ENCODE measurements around the gene HSPA2.
"Not testable (repeated sequence)": the region's sequence is repeated elsewhere in the genome, so short reads cannot be mapped to it uniquely, and the experiment has no call there.

Gene HSPA2

DNA sequence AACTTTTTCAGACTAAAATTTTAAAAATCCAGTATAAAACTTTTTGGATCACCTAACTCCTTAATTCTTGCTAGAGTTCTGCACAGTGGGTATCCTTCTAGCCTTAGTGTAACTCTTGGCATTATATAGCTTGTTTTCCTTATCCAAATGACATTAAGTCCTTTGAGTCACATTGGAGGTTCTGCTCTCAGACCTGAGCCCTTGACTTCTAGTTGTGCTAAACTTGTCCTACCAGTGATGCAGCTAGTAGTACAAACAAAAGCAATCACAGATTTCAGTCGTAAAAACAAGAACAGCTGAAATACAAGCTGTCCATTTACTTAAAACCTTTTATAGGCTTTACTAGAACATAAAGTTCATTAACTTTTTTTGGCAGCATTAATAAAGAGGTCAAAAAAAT, 25.5 kb upstream of the HSPA2 start:
- DNase-seq = no peak

DNA sequence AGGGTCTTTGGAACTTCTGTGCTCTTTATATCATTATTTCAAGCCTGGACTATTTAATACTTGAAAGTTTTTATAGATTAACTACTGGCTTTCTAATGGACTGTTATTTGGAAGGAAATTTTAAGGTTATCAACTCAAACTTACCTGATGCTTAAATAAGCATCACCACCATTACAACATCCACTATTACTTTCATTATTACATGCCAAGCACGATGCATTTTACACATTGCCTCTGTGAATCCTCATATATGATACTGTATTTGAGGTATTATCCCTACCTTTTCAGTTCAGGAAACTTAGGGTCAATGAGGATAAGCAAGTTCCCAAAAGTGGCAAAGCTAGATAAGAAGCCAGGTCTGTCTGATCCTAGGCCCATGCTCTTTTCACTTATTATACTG, 23.6 kb upstream of the HSPA2 start:
- DNase-seq = no peak

DNA sequence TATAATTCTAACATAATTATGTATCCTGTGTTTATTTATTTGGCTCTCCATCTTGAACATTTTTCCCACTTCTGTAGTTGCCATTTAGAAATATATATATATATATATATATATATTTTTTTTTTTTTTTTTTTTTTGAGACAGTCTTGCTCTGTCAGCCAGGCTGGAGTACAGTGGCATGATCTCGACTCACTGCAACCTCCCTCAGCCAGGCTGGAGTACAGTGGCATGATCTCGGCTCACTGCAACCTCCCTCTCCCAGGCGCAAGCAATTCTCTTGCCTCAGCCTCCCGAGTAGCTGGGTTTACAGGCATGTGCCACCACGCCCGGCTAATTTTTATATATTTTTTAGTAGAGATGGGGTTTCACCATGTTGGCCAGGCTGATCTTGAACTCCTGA, 22.9 kb upstream of the HSPA2 start:
- DNase-seq = not testable (repeated sequence)

GRCh38 chr14:64518229-64518628, 22.3 kb upstream of the HSPA2 start:
- no peak for DNase-seq

GRCh38 chr14:64520699-64521098, 19.8 kb upstream of the HSPA2 start:
- no peak for DNase-seq

DNA sequence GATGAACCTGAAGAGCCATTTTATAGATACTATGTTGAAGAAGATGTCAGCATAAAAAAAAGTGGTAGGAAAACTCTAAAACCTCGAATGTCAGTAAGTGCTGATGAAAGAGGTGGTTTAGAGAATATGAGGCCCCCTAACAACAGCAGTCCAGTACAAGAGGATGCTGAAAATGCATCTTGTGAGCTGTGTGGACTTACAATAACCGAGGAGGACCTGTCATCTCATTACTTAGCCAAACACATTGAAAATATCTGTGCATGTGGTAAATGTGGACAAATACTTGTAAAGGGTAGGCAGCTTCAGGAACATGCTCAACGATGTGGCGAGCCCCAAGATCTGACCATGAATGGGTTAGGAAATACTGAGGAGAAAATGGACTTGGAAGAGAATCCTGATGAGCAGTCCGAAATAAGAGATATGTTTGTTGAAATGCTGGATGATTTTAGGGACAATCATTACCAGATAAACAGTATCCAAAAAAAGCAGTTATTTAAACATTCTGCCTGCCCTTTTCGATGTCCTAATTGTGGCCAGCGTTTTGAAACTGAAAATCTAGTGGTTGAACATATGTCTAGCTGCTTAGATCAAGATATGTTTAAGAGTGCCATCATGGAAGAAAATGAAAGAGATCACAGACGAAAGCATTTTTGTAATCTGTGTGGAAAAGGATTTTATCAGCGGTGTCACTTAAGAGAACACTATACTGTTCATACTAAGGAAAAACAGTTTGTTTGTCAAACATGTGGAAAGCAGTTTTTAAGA, 17.8 kb upstream of the HSPA2 start:
- no peak for DNase-seq

DNA sequence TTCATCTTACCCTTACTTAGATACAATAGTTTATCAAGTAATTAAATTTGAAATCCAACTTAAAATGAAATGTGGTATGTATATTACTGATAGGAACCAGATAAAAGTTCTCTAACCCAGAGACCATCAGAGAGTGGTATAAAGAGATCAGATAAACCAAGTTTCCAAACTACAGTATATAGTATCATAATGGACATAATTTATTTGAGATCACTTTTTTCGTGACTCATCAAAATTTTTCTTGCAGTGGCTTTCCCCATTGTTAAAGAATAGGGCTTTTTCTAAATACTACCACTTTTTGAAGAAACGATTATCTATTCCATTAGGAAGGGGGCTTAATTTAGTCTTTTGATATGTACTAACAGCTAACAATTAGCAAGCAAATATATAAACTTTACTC, 15.2 kb upstream of the HSPA2 start:
- DNase-seq = no peak

- no peak for DNase-seq
Measured at GRCh38 chr14:64531567-64531966, 9.0 kb upstream of the HSPA2 start.

DNA sequence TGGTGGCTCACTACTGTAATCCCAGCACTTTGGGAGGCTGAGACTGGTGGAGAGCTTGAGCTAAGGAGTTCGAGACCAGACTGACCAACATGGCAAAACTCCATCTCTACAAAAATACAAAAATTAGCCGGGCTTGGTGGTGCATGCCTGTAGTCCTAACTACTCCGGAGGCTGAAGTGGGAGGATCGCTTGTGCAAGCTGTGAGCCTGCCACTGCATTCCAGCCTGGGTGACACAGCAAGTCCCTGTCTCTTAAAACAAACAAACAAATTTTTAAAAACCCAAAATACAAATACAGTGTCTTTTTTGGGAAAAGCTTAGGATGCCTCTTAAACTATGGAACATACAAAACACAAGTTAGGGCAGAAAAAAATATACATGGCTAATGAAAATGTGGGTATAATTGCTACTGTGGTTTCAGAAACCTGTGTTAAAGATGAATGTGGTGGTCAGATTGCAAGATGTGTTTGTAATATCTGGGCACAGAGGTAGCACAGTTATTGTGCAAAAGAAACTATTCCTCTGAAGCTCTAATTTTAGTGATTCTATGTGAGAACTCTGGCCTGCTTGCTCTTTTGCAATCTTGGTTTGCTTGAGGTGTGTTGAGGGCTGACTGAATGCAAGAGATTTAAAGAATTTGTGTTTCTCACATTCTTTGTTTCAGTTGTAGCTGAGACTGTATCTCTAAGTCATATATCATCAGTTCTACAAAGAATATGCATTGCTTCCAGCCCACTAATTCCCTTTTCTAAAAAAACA, 3.9 kb upstream of the HSPA2 start:
- no peak for DNase-seq

GRCh38 chr14:64541261-64541971, 875 bp downstream of the HSPA2 start:
- DNase-seq = peak; percentile 16

- DNase-seq = peak; percentile 16
Measured at GRCh38 chr14:64541972-64542835, 1.7 kb downstream of the HSPA2 start.

DNA sequence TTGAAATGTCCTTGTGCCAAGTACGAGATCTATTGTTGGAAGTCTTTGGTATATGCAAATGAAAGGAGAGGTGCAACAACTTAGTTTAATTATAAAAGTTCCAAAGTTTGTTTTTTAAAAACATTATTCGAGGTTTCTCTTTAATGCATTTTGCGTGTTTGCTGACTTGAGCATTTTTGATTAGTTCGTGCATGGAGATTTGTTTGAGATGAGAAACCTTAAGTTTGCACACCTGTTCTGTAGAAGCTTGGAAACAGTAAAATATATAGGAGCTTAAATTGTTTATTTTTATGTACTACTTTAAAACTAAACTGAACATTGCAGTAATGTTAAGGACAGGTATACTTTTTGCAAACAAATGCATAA, 2.3 kb downstream of the HSPA2 start:
- DNase-seq = no peak

DNA sequence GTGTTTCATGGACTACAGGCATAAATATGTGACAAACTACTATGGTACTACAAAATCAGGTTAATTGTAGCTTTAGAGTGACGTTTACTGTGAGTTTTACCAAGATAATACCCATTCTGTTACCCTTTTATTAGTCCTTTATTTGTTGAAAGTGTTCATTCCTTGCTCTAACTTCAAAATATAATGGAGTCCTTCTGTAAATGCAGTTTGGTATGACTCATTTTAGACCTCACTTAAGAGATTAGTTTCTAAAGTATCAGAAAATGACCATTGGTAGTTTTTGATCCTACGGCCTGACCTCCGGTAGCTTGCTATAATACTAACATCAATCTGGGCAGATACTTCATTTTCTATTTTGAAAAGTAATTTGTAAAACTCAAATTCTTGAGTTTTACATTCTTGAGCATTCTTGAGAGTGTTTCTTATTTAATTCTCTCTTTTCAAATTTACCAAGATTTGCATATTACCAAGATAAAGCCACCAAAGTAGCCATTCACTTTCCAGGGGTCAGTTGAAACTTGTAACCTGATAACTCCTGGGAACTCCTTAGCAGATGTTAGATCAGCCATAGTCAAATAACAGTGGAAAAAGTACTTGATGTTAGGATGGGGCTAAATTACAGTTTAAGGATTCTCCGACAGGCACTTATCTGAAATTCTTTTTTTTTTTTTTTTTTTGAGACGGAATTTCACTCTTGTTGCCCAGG, 4.2 kb downstream of the HSPA2 start:
- DNase-seq = no peak

GRCh38 chr14:64549016-64549415, 8.5 kb downstream of the HSPA2 start:
- no peak for DNase-seq

- peak; percentile 47 for DNase-seq
Measured at GRCh38 chr14:64549791-64550620, 9.5 kb downstream of the HSPA2 start, which contains the start of gene PPP1R36. TSS of gene PPP1R36 (plus strand) at chr14:64549961. CDS start at chr14:64549998, 37 bp downstream.

DNA sequence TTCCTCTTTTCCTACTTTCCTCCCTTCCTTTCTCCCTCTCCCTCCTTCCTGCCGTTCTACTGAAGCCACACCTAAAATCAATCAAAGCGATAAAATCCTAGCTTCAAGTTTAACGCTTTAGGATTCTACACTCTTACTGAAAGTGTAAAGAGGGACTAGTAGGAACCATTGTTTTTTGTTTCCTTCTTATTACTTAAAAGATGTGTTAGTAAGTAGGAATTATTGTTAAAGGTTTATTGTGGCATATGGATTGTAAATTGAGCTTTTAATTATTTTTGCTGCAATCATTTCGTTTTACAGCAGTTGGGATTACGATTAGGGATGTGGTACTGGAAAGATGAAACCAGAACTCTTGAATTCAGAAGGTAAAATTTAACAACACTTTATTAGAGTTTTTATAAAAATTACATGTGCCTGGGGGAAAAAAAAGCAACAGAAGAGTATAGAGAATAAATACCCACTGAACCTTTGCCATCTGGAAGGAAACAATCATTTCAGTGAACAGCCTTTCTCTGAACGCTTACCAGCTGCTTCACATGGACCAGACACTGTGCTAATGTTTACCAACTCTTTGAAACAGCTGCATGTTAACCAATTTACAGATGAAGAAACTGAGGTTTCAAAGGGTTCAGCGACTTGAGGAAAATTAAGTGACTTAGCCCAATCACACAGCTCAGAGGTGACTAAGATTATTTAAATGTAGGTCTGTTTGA, 10.2 kb downstream of the HSPA2 start:
- no peak for DNase-seq

GRCh38 chr14:64554556-64554955, 14.0 kb downstream of the HSPA2 start:
- no peak for DNase-seq

- DNase-seq = no peak
Measured at GRCh38 chr14:64556526-64556925, 16.0 kb downstream of the HSPA2 start.

GRCh38 chr14:64558216-64558615, 17.7 kb downstream of the HSPA2 start:
- not testable (repeated sequence) for DNase-seq

- DNase-seq = no peak
Measured at GRCh38 chr14:64561631-64562030, 21.1 kb downstream of the HSPA2 start.

All from CD4-positive, alpha-beta T cell treated with Interleukin-10 for 1 hour (primary cell).